Keratinocyte (primary cell): Measurements from ENCODE around the gene FOS. TPM values are rescaled to one million over a fixed set of nuclear protein-coding genes. Genes with fewer than 3 reads are reported as not detected.

Source experiments
- DNase-seq: peaks from one replicate; pipeline ENCODE4 v3.0.0-alpha.2; 2011; ENCODE audit warnings: low read depth, missing footprints, low spot score
- FAIRE-seq: peaks from 2 replicates; lab custom pipeline; 2011; peaks lifted over from hg19 to GRCh38; lab: Jason Lieb, UNC
- H2AFZ ChIP-seq: 2 replicates; pipeline ENCODE4 v1.6.0; 2012; ENCODE audit warnings: low read length, control low read depth, inconsistent platforms; ENCODE audit not compliant: control insufficient read depth
- H3K27ac ChIP-seq: 2 replicates; pipeline ENCODE4 v1.5.1; 2011; ENCODE audit warnings: low read length; ENCODE audit not compliant: control insufficient read depth, insufficient read depth
- H3K27me3 ChIP-seq: 3 replicates; pipeline ENCODE4 v1.6.0; 2011; ENCODE audit warnings: low read length; ENCODE audit not compliant: control insufficient read depth, insufficient read depth; ENCODE audit errors: extremely low read depth
- H3K36me3 ChIP-seq, 2 experiments: 2 replicates in 1 of 2; 3 replicates in 1 of 2; pipeline ENCODE4 v1.5.1; 2011; ENCODE audit warnings: low read length in 2 of 2, mild to moderate bottlenecking in 1 of 2; ENCODE audit not compliant: control insufficient read depth in 2 of 2, insufficient read depth in 2 of 2; ENCODE audit errors: extremely low read depth in 1 of 2
- H3K4me1 ChIP-seq: 3 replicates; pipeline ENCODE4 v1.5.1; 2011; ENCODE audit warnings: low read length; ENCODE audit not compliant: control insufficient read depth, insufficient read depth; ENCODE audit errors: extremely low read depth
- H3K4me2 ChIP-seq: 3 replicates; pipeline ENCODE4 v1.6.0; 2011; ENCODE audit warnings: low read depth, low read length; ENCODE audit not compliant: control insufficient read depth, insufficient read depth; ENCODE audit errors: extremely low read depth
- H3K4me3 ChIP-seq, 3 experiments: fragments of 200-600 bp in 1 of 3; sonication (generic) in 1 of 3; 2 replicates in 2 of 3; 3 replicates in 1 of 3; pipeline ENCODE4 v1.5.1; 2011 to 2016; ENCODE audit warnings: low read length in 3 of 3, mild to moderate bottlenecking in 3 of 3, control low read depth in 2 of 3, inconsistent platforms in 1 of 3, low read depth in 1 of 3, mixed read lengths in 1 of 3, mixed run types in 1 of 3, moderate library complexity in 1 of 3; ENCODE audit not compliant: control insufficient read depth in 2 of 3, insufficient read depth in 2 of 3; ENCODE audit errors: extremely low read depth in 1 of 3
- H3K79me2 ChIP-seq: 2 replicates; pipeline ENCODE4 v1.6.0; 2012; ENCODE audit warnings: low read length; ENCODE audit not compliant: control insufficient read depth, insufficient read depth
- H3K9ac ChIP-seq: 3 replicates; pipeline ENCODE4 v1.6.0; 2011; ENCODE audit warnings: low read length; ENCODE audit not compliant: control insufficient read depth, insufficient read depth; ENCODE audit errors: extremely low read depth
- H3K9me1 ChIP-seq: 3 replicates; pipeline ENCODE4 v1.6.0; 2011; ENCODE audit warnings: low read length; ENCODE audit not compliant: control insufficient read depth, insufficient read depth; ENCODE audit errors: extremely low read depth
- H3K9me3 ChIP-seq: 2 replicates; pipeline ENCODE4 v1.5.1; 2012; ENCODE audit warnings: low read depth, low read length; ENCODE audit not compliant: control insufficient read depth
- H4K20me1 ChIP-seq: 3 replicates; pipeline ENCODE4 v1.6.0; 2011; ENCODE audit warnings: low read length; ENCODE audit not compliant: control insufficient read depth, insufficient read depth; ENCODE audit errors: extremely low read depth
- CTCF ChIP-seq, 3 experiments: IDR thresholded peaks in 1 of 3; conservative IDR thresholded peaks in 1 of 3; optimal IDR thresholded peaks in 1 of 3; 2 replicates in 2 of 3; 3 replicates in 1 of 3; pipeline versions ENCODE3 to v1.5.1; 2011; ENCODE audit warnings: low read length in 3 of 3, mild to moderate bottlenecking in 3 of 3, moderate library complexity in 2 of 3, control low read depth in 1 of 3, inconsistent platforms in 1 of 3; ENCODE audit not compliant: insufficient read depth in 2 of 3; ENCODE audit errors: extremely low read depth in 1 of 3
- EZH2 ChIP-seq: IDR thresholded peaks from one replicate; pipeline ENCODE4 v1.6.1; 2012; ENCODE audit warnings: inconsistent platforms, mild to moderate bottlenecking, low read length, moderate library complexity
- dilution Hi-C: fragments of 300-500 bp; cut with MboI; formaldehyde crosslinking; loops from one replicate; pipeline ENCODE4 v1.7.0; 2020; ENCODE audit warnings: low sequenced_read_pairs; ENCODE audit not compliant: extremely low pct_ligation_motif_present
- polyA plus RNA-seq, 5 experiments: library from polyadenylated mRNA; depleted of rRNA in 3 of 5; stranded (reverse) in 3 of 5; stranded (forward) in 1 of 5; unstranded in 1 of 5; fragments of >200 nt; gene quantifications; 1 replicate in 1 of 5; 2 replicates in 3 of 5; 3 replicates in 1 of 5; pipeline versions ENCODE4 v1.2.1 to v1.2.3, GENCODE V29; 2011 to 2012; ENCODE audit warnings: missing spikeins in 2 of 5, low read depth in 1 of 5, low replicate concordance in 1 of 5

Gene FOS
- polyA plus RNA-seq, 1 donor (not counting 4 experiments of a cell fraction or from before 2014, with no cell fraction given), result 121 TPM

- H3K9me1 ChIP-seq, result no peaks in the 10 kb centered on the region
- peaks cover 5% of the 10 kb centered on the region for H4K20me1 ChIP-seq
- DNase-seq, result no peak
- H3K27ac ChIP-seq, result no peak overlapping the region
- no peak overlapping the region for H3K4me3 ChIP-seq
- peak overlapping the region; percentile 46 for H3K4me2 ChIP-seq
- H3K27me3 ChIP-seq, result no peaks in the 10 kb centered on the region
- no peaks in the 10 kb centered on the region for H3K36me3 ChIP-seq
- no peak overlapping the region for H2AFZ ChIP-seq
- dilution Hi-C loops, result no loop called here
- no peak overlapping the region for H3K9ac ChIP-seq
- no peak for TF ChIP-seq EZH2
- TF ChIP-seq CTCF (optimal IDR thresholded peaks at IDR 0.05 in 1 of 3, IDR thresholded peaks at IDR 0.05 in 1 of 3, conservative IDR thresholded peaks at IDR 0.05 in 1 of 3; ENCODE audit: extremely low read depth in 1 of 3, insufficient read depth in 2 of 3, low read length in 3 of 3), result no peak
- FAIRE-seq, result no peak
- H3K9me3 ChIP-seq, result no peaks in the 10 kb centered on the region
- H3K79me2 ChIP-seq, result peaks cover 6% of the 10 kb centered on the region
- H3K4me1 ChIP-seq, result peaks cover 21% of the 10 kb centered on the region
Measured at GRCh38 chr14:75274050-75274898, 4.4 kb upstream of the FOS start.

- H3K9me3 ChIP-seq, result no peaks in the 10 kb centered on the region
- no peak overlapping the region for H3K27ac ChIP-seq
- peak overlapping the region; percentile 46 for H3K4me2 ChIP-seq
- H4K20me1 ChIP-seq, result peaks cover 12% of the 10 kb centered on the region
- H2AFZ ChIP-seq, result peak overlapping the region; percentile 18
- H3K4me1 ChIP-seq, result peaks cover 26% of the 10 kb centered on the region
- H3K9ac ChIP-seq, result no peak overlapping the region
- peaks cover under 1 to 4% of the 10 kb centered on the region in 2 experiments for H3K36me3 ChIP-seq
- H3K79me2 ChIP-seq, result peaks cover 12% of the 10 kb centered on the region
- no peak for DNase-seq
- no peaks in the 10 kb centered on the region for H3K9me1 ChIP-seq
- peak; percentile 72 for FAIRE-seq
- dilution Hi-C loops, result no loop called here
- H3K4me3 ChIP-seq, result no peak overlapping the region
- no peaks in the 10 kb centered on the region for H3K27me3 ChIP-seq
- TF ChIP-seq EZH2 (no peak), CTCF (optimal IDR thresholded peaks at IDR 0.05 in 1 of 3, IDR thresholded peaks at IDR 0.05 in 1 of 3, conservative IDR thresholded peaks at IDR 0.05 in 1 of 3; ENCODE audit: extremely low read depth in 1 of 3, insufficient read depth in 2 of 3, low read length in 3 of 3) (no peak)
Measured at GRCh38 chr14:75274899-75275569, 3.6 kb upstream of the FOS start.
